Neuronal stem cell (in vitro differentiated cells): ENCODE data around the gene AP3B2.

Experiments
- DNase-seq: peaks from one replicate; pipeline ENCODE4 v3.0.0-alpha.2; 2013; ENCODE audit warnings: low spot score
- H2AFZ ChIP-seq: one replicate; pipeline ENCODE4 v1.6.1; 2013; ENCODE audit warnings: mild to moderate bottlenecking, low read length, inconsistent platforms
- H2AK5ac ChIP-seq: 2 replicates; pipeline ENCODE4 v1.6.1; 2013; ENCODE audit warnings: low read depth, mild to moderate bottlenecking, inconsistent platforms, low read length, moderate library complexity, mixed read lengths
- H2BK120ac ChIP-seq: 2 replicates; pipeline ENCODE4 v1.6.1; 2013; ENCODE audit warnings: low read depth, mild to moderate bottlenecking, inconsistent platforms, low read length, moderate library complexity, mixed read lengths
- H2BK12ac ChIP-seq: one replicate; pipeline ENCODE4 v1.6.1; 2013; ENCODE audit warnings: low read length, inconsistent platforms
- H2BK15ac ChIP-seq: 2 replicates; pipeline ENCODE4 v1.6.1; 2013; ENCODE audit warnings: mild to moderate bottlenecking, low read length, inconsistent platforms, mixed read lengths
- H2BK5ac ChIP-seq: one replicate; pipeline ENCODE4 v1.6.1; 2013; ENCODE audit warnings: inconsistent platforms, mild to moderate bottlenecking, low read length, moderate library complexity
- H3K14ac ChIP-seq: one replicate; pipeline ENCODE4 v1.6.1; 2013; ENCODE audit warnings: low read length, inconsistent platforms
- H3K18ac ChIP-seq: 2 replicates; pipeline ENCODE4 v1.6.1; 2013; ENCODE audit warnings: low read length, inconsistent platforms
- H3K23ac ChIP-seq: 2 replicates; pipeline ENCODE4 v1.6.1; 2013; ENCODE audit warnings: low read depth, mild to moderate bottlenecking, mixed read lengths, low read length, inconsistent platforms; ENCODE audit not compliant: poor library complexity
- H3K27ac ChIP-seq: replicated peaks from 3 replicates; pipeline ENCODE4 v1.5.1; 2013; ENCODE audit warnings: low read length, inconsistent platforms
- H3K27me3 ChIP-seq, 3 experiments: 2 replicates each; pipeline ENCODE4 v1.6.1; 2013; ENCODE audit warnings: low read length in 3 of 3, mild to moderate bottlenecking in 2 of 3, inconsistent platforms in 1 of 3, low read depth in 1 of 3, mixed read lengths in 1 of 3, moderate library complexity in 1 of 3; ENCODE audit not compliant: control insufficient read depth in 3 of 3, insufficient read depth in 3 of 3
- H3K36me3 ChIP-seq, 2 donors: replicated peaks in 1 of 2; 2 replicates each; pipeline ENCODE4 v1.6.1; 2013; ENCODE audit warnings: low read length in 2 of 2; ENCODE audit not compliant: control insufficient read depth in 2 of 2, insufficient read depth in 2 of 2
- H3K4ac ChIP-seq: 2 replicates; pipeline ENCODE4 v1.6.1; 2013; ENCODE audit warnings: inconsistent platforms, mild to moderate bottlenecking, low read length, moderate library complexity
- H3K4me1 ChIP-seq, 2 donors: 1 replicate in 1 of 2; 2 replicates in 1 of 2; pipeline ENCODE4 v1.6.1; 2013; ENCODE audit warnings: low read length in 2 of 2, low read depth in 1 of 2; ENCODE audit not compliant: control insufficient read depth in 2 of 2, insufficient read depth in 1 of 2
- H3K4me2 ChIP-seq: one replicate; pipeline ENCODE4 v1.6.1; 2013; ENCODE audit warnings: mild to moderate bottlenecking, low read length, inconsistent platforms; ENCODE audit not compliant: insufficient read depth, poor library complexity, severe bottlenecking
- H3K4me3 ChIP-seq, 2 donors: 2 replicates each; pipeline ENCODE4 v1.5.1; 2013; ENCODE audit warnings: low read length in 2 of 2, mild to moderate bottlenecking in 2 of 2, inconsistent platforms in 1 of 2, moderate library complexity in 1 of 2
- H3K79me1 ChIP-seq: one replicate; pipeline ENCODE4 v1.6.1; 2013; ENCODE audit warnings: low read depth, mild to moderate bottlenecking, inconsistent platforms, low read length, moderate library complexity
- H3K9ac ChIP-seq: one replicate; pipeline ENCODE4 v1.6.1; 2013; ENCODE audit warnings: mild to moderate bottlenecking, low read depth, low read length, inconsistent platforms; ENCODE audit not compliant: poor library complexity
- H3K9me3 ChIP-seq, 2 donors: replicated peaks in 1 of 2; 2 replicates each; pipeline versions ENCODE3 to v1.6.1; 2013; ENCODE audit warnings: low read length in 2 of 2, mild to moderate bottlenecking in 2 of 2, inconsistent platforms in 1 of 2, low read depth in 1 of 2, mixed read lengths in 1 of 2, moderate library complexity in 1 of 2; ENCODE audit not compliant: control insufficient read depth in 2 of 2, insufficient read depth in 1 of 2
- H4K8ac ChIP-seq: one replicate; pipeline ENCODE4 v1.6.1; 2013; ENCODE audit warnings: low read depth, mild to moderate bottlenecking, inconsistent platforms, low read length, moderate library complexity
- H4K91ac ChIP-seq: one replicate; pipeline ENCODE4 v1.6.1; 2013; ENCODE audit warnings: low read length, low read depth, mild to moderate bottlenecking, inconsistent platforms; ENCODE audit not compliant: poor library complexity
- WGBS, 2 donors: extraction: QIAGEN DNeasy Blood & Tissue Kit; methylation state at CpG; one replicate each; pipeline ENCODE4 v1.1.7; 2013; ENCODE audit warnings: missing lambda C conversion rate in 2 of 2, mixed read lengths in 1 of 2; ENCODE audit not compliant: insufficient read length in 2 of 2, insufficient replicate concordance in 1 of 2; ENCODE audit errors: extremely low coverage in 2 of 2; 5-methylcytosine and 5-hydroxymethylcytosine counted together

AP3B2 gene

GRCh38 chr15:82660378-82660777, 49.3 kb downstream of the AP3B2 start:
- Histone ChIP-seq H3K9me3 (no peaks in the 10 kb centered on the region), H2AK5ac (no peak overlapping the region), H4K91ac (no peak overlapping the region), H3K18ac (no peak overlapping the region), H2BK5ac (no peak overlapping the region), H3K79me1 (no peaks in the 10 kb centered on the region), H3K9ac (no peak overlapping the region), H2AFZ (no peak overlapping the region), H2BK120ac (no peak overlapping the region), H3K14ac (no peak overlapping the region), H3K4me2 (no peak overlapping the region), H3K23ac (no peak overlapping the region), H2BK15ac (no peak overlapping the region), H3K36me3 (no peaks in the 10 kb centered on the region), H4K8ac (no peak overlapping the region), H3K4me1 (no peaks in the 10 kb centered on the region), H3K4ac (no peak overlapping the region), H3K4me3 (no peak overlapping the region), H2BK12ac (no peak overlapping the region), H3K27ac (no peak overlapping the region), H3K27me3 (peaks cover 0 to 4% (median 0%) of the 10 kb centered on the region in 3 experiments)
- no peak for DNase-seq
- no CpG with 5 or more reads among the region's 1 CpG for WGBS, 2 donors

DNA sequence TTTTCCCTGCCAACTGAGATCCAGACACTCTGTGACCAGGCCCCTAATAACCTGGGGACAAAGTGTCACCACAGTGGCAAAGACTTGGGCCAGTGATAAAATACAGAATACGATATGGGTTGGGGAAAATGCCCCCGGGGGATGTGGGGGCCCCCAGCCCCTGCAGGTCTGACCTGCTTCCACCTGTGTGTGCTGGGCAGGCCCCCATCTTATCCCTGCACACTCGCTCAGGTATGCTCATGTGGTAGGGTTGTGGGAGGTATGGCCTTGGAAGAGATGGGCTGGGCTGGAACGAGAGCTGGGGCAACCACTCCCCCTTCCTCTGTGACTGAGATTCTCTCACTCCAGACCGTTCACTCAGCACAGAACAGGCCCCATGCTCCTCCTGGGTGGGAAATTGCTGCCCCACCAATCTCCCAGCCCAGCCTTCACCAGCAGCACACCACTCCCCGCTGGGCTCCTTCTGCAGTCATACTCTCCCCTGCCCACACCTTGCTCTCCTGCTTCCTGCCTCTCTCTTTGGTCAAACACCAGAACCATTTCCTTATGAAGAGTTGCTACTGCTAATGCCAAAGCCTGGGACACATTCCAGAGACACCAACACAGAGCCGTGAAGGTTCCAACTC, 52.9 kb downstream of the AP3B2 start:
- Histone ChIP-seq H3K4me2 (no peak overlapping the region), H3K27me3 (peaks cover 0 to 12% (median 4%) of the 10 kb centered on the region in 3 experiments), H2BK12ac (no peak overlapping the region), H2AFZ (no peak overlapping the region), H3K14ac (no peak overlapping the region), H3K4ac (no peak overlapping the region), H2BK120ac (no peak overlapping the region), H3K27ac (no peak overlapping the region), H2BK5ac (no peak overlapping the region), H3K9ac (no peak overlapping the region), H4K8ac (no peak overlapping the region), H3K4me1 (no peaks in the 10 kb centered on the region), H2AK5ac (no peak overlapping the region), H3K23ac (peak overlapping the region; percentile 2), H3K18ac (no peak overlapping the region), H3K4me3 (no peak overlapping the region), H4K91ac (no peak overlapping the region), H2BK15ac (no peak overlapping the region), H3K79me1 (no peaks in the 10 kb centered on the region), H3K36me3 (no peaks in the 10 kb centered on the region), H3K9me3 (no peaks in the 10 kb centered on the region)
- WGBS, 2 donors, result no CpG with 5 or more reads among the region's 7 CpGs
- no peak for DNase-seq

DNA sequence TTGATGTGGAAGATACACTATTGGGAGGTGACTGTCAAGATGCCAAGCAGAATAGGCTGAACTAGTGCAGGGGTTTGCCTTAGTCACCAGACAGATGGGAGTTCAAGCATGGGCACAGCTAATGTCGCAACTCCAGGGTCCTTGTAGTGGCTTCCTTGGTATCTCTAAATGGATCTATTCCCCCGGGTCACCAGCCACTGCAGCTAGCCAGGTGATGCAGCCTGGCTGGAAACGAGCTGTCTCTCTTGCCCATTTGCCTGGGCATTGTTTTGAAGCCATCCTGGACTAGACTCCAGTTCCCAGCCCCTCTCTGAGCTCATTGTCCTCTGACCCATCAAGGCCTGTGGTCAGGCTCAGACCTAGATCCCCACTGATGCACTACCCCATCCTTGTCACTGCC, 54.1 kb downstream of the AP3B2 start:
- no peaks in the 10 kb centered on the region for H3K79me1 ChIP-seq
- no peak overlapping the region for H3K4me2 ChIP-seq
- H4K8ac ChIP-seq, result no peak overlapping the region
- no peak overlapping the region for H3K27ac ChIP-seq
- no peak overlapping the region for H3K23ac ChIP-seq
- no peak overlapping the region for H3K4me3 ChIP-seq
- WGBS, 2 donors, result no CpG with 5 or more reads among the region's 3 CpGs
- no peak overlapping the region for H2BK12ac ChIP-seq
- H3K18ac ChIP-seq, result no peak overlapping the region
- no peaks in the 10 kb centered on the region for H3K4me1 ChIP-seq
- no peak overlapping the region for H2AK5ac ChIP-seq
- no peak overlapping the region for H3K9ac ChIP-seq
- H3K9me3 ChIP-seq, result no peaks in the 10 kb centered on the region
- peaks cover 0 to 13% (median 4%) of the 10 kb centered on the region in 3 experiments for H3K27me3 ChIP-seq
- no peak overlapping the region for H2BK15ac ChIP-seq
- no peak overlapping the region for H2BK5ac ChIP-seq
- H3K36me3 ChIP-seq, result no peaks in the 10 kb centered on the region
- H3K4ac ChIP-seq, result no peak overlapping the region
- H2AFZ ChIP-seq, result no peak overlapping the region
- no peak for DNase-seq
- no peak overlapping the region for H4K91ac ChIP-seq
- H3K14ac ChIP-seq, result no peak overlapping the region
- H2BK120ac ChIP-seq, result no peak overlapping the region

DNA sequence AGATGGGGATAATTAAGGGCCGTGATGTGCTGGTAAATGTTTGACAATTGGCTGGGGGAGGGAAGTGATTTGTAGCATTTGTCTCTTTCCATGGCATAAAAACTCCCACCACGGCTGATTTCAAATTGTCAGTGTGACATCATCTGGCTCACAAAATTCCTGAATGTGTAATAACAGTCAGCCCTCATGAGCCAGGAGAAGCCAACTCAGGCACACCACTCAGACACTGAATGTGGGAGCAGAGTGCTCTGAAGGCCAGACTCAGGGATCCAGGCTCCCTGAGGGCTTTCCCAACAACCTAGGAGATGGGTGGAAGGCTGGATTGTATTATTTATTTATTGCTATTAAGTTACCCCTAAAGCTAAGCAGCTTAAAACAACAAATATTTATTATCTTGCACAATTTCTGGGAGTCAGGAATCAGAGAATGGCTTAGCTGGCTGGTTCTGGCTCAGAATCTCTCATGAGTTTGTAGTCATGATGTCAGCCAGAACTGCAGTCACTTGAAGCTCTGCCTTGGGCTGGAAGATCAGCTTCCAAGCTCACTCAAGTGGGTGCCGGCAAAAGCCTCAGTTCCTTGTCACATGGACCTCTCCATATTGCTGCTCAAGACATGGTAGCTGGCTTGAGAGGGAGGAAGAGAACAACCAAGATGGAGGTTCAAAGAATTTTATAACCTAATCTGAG, 56.0 kb downstream of the AP3B2 start:
- no peak overlapping the region for H4K91ac ChIP-seq
- no peak overlapping the region for H3K27ac ChIP-seq
- H3K4ac ChIP-seq, result no peak overlapping the region
- no peak overlapping the region for H2AFZ ChIP-seq
- H3K4me3 ChIP-seq, result no peak overlapping the region
- H3K18ac ChIP-seq, result no peak overlapping the region
- H3K27me3 ChIP-seq, result peaks cover 5 to 33% (median 22%) of the 10 kb centered on the region in 3 experiments
- H3K4me1 ChIP-seq, result no peaks in the 10 kb centered on the region
- H3K14ac ChIP-seq, result no peak overlapping the region
- H3K36me3 ChIP-seq, result no peaks in the 10 kb centered on the region
- no peaks in the 10 kb centered on the region for H3K9me3 ChIP-seq
- no peaks in the 10 kb centered on the region for H3K79me1 ChIP-seq
- no peak overlapping the region for H2BK12ac ChIP-seq
- no peak overlapping the region for H3K23ac ChIP-seq
- no peak overlapping the region for H3K9ac ChIP-seq
- no peak overlapping the region for H4K8ac ChIP-seq
- H2BK120ac ChIP-seq, result no peak overlapping the region
- WGBS, 2 donors, result no CpG with 5 or more reads among the region's 3 CpGs
- no peak overlapping the region for H2AK5ac ChIP-seq
- H2BK15ac ChIP-seq, result no peak overlapping the region
- DNase-seq, result no peak
- no peak overlapping the region for H2BK5ac ChIP-seq
- no peak overlapping the region for H3K4me2 ChIP-seq
